ENCODE data around the gene ZFP36L2.

The ZFP36L2 gene

DNA sequence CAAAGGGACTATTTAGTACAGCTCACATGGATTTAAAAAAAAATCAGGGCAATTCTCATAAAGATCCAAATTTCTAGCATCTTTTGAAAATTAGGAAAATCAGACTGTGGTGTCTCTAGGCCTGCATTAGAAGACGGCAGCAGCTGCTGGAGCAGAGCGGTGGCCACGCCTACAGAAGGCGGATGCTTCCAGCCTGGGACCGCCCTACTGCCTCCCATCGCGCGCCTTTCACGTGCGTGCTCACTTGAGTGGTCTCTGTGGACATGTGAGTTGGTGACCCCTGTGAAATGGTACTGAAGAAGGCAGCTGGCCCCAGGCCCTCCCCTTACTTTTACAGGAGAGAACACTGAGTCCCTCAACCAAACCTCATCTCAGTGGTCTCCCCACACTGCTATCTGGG, 15.2 kb upstream of the ZFP36L2 start:
- FAIRE-seq, result no peak

- no peak for FAIRE-seq
Measured at GRCh38 chr2:43240766-43241150, 14.4 kb upstream of the ZFP36L2 start.

DNA sequence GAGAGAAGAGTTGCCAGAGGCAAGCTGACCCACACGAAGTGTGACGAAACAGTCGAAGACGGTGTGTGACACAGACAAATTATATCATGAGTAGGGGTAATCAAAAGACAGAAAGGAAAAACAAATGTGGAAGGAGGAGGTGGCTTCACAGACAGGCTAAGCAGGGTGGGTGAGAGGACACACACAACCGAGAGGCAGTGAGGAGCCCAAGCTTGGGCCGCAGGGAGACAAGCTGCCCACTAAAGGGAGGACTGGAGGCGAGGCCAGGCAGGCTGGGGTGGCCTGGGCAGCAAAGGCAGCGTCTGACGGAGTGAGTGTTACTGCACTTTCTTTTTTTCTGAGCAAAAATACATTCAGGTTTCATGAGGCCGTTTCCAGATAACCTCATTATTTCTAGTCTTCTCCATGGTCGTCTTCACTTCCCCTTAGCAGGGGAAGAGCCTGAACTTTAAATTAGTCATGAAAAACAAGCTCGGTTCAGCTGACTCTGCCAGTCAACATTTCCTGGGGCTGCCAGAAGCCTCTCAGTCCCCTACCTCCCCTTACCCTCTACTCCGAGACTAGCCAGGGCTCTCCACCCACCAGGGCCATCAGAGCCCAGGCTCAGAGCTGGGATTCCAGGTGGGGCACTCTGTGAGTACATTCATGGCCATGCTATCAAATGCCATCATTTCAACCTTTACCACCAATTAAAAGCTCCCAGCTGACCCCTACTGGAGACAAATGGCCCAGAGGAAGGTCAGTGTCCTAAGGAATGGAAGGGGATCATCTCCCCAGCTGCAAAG, 13.8 kb upstream of the ZFP36L2 start:
- no peak for FAIRE-seq

GRCh38 chr2:43238813-43239212, 12.4 kb upstream of the ZFP36L2 start:
- no peak for FAIRE-seq

GRCh38 chr2:43238176-43238575, 11.8 kb upstream of the ZFP36L2 start:
- no peak for FAIRE-seq

DNA sequence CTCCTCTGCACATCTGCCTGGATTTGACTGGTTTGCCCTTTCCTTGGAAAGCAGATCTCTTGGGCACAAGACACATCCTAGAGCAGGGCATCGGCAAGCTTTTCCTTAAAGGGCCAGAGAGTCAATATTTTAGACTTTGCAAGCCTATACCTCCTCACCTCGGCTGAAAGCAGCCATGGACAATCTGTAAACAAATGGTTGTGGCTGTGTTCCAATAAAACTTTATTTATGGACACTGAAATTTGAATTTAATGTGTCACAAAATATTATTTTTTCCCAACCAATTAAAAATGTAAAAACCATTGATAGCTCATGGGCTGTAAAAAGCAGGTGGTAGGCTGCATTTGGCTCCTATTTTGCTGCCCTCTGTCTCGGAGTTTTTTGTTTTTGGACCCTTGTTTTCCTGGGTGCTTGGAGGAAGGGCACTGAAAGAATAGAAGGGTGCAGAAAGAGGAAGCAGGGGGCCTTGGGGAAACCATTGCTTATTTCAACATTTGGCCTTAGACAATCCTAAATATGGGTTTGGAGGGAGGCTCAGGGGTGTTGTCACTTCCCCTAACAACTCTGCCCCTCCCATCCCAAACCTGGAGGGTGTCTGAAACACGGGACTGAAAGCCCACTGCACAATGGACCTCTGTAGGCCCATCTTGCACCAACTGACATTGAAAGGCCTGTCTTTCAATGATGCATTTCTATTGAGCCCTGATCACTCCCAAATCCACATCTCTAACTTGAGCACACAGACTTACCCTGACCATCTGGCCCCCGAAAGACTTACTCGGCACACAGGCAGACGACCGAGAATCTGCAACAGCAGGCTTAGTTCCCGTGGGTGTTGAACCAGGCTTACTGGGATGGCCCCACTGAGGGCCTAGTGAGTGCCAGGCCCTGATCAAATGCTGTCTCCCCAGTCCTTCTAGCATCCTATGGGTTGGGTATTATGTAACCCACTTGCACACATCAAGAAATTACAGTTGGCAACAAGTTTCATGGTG, 7.1 kb upstream of the ZFP36L2 start:
- no peak for FAIRE-seq

GRCh38 chr2:43230951-43231827, 4.8 kb upstream of the ZFP36L2 start:
- no peak for FAIRE-seq

GRCh38 chr2:43230351-43230885, 4.0 kb upstream of the ZFP36L2 start:
- FAIRE-seq, result no peak

DNA sequence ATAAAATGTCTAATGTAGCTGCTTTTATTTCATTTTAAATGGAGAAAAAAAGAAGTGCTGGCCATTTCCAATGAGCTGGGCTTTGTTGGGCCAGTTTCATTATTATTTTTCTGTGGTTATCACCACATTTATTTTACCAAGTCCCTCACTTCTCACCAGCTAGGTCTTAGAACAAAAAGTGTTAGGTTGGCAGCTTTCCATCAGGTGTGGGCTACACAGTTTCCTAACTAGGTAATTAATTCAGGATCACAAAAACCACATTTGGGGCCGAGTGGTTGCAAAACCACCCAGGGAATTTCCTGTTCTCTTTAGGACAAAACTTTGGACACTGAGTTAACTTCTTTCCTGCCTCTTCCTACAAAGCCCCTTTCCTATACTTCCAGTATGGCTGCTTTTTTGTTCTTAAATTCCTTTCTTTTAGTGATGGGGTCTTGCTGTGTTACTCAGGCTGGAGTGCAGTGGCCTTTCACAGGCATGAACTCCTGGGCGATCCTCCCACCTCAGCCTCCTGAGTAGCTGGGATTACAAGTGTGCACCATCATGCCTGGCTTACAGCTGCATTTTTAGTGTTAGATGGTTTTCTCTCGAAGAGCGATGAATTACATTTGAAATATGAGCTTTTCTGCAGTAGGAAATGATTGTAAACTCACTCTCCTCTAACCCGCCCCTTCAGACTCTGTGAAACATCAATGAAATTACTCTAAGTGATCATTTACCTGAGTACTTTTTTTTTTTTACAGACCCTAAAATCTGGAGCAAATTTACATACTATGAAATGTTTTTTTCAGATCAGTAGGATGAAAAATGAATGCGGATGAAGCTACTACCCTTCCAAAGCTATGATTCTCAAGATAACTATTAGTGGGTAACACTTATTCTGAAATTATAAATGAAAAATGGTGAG, 2.6 kb upstream of the ZFP36L2 start:
- no peak for FAIRE-seq

DNA sequence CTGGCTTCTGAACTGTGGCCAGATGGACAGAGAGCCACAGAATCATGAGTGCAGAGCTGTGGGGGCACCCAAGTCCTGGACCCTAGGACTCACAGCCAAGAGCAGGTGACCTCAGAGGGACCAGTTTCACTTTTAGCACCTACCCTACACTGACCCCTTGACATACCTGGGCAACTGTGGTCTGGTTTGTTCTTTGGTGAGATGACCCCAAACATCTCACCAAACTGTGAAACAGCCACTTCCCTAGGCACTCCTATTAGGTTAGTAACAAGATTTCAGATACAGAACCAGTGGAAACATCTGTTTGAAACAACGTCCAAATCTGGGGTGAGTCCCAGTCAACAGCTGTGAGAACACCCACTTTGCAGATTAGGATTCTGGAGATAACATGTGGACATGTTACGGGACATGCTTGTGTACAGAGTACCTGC, 1.9 kb upstream of the ZFP36L2 start:
- no peak for FAIRE-seq

DNA sequence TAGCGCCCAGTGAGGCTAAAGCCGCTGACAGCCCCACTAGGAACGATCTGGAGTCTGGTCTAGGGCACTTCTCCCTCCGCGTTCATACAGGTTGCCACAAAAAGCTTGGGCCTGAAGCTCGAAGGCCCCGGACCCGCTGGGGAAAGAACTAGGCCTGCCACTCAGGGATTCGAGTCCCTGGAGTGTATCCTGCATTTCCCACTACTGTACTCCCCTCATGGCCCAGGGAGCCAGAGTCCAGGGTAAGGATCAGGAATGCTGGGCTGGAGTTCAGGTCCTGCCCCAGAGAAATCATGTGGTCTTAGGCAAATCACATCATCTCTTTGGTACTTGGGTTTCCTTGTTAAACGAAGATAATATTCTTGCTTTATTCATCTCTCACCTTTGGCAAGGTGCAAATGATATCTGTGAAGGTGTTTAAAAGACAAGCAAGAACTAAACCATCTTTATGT, 1.4 kb upstream of the ZFP36L2 start:
- no peak for FAIRE-seq

DNA sequence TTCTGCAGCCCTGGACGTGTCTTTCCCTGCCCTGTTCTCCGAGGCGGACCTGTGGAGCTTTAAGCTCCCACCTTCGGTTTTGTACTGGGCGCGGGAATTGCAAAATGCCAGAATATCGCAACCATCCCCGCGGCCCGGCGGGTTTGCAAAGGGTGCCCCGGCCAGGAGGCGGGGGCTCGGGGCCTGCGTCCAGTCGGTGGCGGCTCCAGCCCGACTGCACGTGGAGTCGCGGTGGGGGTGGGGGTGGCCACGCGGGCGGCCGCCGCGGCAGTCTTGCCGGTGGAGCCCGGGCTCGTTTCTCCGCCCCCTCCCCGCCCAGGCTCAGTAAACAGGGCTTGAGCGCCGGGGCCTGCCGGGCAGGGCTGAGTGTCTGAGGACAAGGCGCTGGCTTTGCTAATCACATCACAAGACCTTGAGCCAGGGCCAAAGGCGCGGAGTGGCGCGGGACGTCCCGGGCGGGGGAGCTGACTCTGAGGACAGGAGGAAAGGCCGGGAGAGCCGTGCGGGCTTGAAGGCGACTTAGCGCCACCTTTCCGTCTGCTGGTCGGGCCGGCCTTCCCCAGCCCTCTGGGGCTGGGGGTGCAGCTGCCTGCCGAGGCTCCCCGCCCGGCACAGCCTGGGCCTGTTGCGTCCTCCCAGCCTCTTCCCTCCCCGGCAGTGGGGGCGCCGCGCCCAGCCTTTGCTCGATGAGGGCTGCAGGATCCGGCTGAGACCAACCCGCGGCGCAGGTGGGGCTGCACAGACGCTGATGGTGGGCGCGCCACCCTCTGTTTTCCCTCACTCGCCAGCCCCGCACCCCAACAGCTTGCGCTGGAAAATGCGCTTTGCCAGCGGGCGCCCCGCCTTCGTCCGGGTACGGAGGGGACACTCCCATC, 786 bp upstream of the ZFP36L2 start:
- FAIRE-seq, result no peak

GRCh38 chr2:43225788-43226557, 433 bp downstream of the ZFP36L2 start:
- no peak for FAIRE-seq

- FAIRE-seq, result no peak
Measured at GRCh38 chr2:43225093-43225787, 1.2 kb downstream of the ZFP36L2 start.

DNA sequence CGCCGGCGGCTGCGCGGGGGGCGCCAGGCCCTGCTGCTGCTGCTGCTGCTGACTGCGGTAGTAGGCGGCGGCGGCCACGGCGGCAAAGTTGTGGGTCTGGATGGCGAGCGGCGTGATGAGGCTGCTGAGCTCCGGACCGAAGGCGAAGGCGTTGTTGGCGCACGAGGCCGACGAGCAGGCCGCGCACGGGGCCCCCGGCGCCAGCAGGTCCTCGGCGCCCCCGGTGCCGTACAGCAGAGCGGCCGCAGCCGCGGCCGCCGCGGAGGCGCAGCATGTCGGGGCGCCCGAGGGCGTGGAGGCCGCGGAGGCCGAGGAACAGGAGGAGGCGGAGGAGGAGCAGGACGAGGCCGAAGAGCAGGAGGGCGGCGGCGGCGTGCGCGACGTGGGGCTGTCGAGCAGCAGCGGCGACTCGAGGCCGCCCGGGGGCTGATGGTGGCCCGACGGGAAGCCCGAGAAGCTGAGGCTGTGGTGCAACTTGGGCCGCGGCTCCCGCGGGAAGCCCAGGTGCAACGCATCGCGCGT, 1.8 kb downstream of the ZFP36L2 start:
- FAIRE-seq, result no peak

DNA sequence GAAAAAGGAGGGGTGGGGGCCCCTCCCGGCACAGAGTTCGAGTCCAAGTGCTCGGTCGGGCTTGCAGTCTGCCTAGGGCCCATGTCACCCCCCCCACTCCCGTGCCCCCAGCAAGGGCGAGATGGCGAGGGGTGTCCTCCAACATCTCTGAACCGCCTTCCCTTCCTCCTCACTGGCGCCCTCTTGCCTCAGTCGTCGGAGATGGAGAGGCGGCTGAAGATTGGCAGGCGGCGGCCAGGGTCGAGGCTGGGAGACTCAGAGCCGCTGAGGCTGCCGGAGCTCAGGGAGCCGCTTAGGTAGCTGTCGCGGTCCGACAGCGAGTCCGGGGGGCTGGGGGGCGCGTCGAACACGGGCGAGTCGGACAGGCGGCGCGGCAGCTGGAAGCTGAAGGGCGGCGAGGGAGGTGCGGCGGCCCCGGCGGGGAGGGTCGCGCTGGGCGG, 2.3 kb downstream of the ZFP36L2 start:
- FAIRE-seq, result no peak

DNA sequence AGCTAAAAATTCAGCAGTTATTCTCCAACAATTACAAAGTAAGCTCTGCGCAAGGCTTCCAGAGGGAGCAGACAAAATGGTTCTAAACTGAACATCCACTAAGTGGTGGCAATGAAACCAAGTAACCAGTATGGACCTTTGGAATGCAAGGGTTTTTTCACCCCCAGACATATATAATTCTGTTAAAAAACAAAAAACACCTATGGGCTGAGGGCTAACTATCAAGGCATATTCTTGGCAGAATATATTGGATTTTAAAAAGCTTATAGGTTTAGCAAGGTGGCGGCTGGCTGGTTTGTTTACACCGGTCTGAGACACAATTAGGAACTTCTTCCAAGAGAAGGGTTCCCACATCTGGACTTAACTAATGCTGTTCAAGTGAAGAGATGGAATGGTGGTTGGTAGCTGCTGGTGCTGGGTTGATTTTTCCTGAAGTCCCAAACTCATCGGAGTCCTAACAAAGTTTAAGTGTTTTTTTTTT, 2.8 kb downstream of the ZFP36L2 start:
- no peak for FAIRE-seq
